ENCODE measurements around the gene FBXO15.

The FBXO15 gene

DNA sequence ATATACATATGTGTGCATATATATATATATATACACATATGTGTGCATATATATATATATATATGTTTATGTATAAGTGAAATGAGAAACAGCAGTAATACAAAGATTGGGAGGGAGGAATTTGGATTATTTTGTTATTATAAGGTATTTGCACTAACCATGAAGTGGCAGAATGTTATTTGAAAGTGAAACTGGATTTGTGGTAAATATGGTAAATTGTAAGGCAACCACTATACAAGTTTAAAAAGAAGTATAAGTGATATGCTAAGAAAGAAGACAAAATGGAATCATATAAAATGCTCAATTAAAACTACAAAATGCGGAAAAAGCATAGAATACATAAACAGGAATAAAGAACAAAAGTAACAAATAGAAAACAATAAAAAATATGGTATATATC, 37.5 kb downstream of the FBXO15 start:
- TF ChIP-seq, protein P1, sequence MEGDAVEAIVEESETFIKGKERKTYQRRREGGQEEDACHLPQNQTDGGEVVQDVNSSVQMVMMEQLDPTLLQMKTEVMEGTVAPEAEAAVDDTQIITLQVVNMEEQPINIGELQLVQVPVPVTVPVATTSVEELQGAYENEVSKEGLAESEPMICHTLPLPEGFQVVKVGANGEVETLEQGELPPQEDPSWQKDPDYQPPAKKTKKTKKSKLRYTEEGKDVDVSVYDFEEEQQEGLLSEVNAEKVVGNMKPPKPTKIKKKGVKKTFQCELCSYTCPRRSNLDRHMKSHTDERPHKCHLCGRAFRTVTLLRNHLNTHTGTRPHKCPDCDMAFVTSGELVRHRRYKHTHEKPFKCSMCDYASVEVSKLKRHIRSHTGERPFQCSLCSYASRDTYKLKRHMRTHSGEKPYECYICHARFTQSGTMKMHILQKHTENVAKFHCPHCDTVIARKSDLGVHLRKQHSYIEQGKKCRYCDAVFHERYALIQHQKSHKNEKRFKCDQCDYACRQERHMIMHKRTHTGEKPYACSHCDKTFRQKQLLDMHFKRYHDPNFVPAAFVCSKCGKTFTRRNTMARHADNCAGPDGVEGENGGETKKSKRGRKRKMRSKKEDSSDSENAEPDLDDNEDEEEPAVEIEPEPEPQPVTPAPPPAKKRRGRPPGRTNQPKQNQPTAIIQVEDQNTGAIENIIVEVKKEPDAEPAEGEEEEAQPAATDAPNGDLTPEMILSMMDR (IDR thresholded peaks at IDR 0.05; ENCODE audit: control insufficient read depth, extremely low read depth, insufficient read depth): no peak
- H3K4me3 ChIP-seq (ENCODE audit: low read depth, low read length): no peak overlapping the region
- DNase-seq (ENCODE audit: low read depth): no peak

DNA sequence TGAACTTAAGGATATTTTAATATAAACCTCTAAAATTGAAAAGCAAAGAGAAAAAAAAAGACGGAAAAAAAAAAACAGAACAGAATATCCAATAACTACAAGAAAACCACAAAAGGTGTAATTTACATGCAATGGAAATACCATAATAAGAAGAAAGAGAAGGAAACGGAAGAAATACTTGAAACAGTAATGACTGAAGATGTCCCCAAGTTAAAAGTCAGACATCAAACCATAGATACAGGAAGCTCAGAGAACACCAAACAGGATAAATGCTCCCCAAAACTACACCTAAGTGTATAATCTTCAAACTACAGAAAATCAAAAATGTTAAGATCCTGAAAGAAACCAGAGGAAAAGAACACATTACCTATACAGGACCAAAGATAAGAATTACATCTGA, 39.2 kb downstream of the FBXO15 start:
- TF ChIP-seq, protein P1 (IDR thresholded peaks at IDR 0.05; ENCODE audit: control insufficient read depth, extremely low read depth, insufficient read depth): no peak

DNA sequence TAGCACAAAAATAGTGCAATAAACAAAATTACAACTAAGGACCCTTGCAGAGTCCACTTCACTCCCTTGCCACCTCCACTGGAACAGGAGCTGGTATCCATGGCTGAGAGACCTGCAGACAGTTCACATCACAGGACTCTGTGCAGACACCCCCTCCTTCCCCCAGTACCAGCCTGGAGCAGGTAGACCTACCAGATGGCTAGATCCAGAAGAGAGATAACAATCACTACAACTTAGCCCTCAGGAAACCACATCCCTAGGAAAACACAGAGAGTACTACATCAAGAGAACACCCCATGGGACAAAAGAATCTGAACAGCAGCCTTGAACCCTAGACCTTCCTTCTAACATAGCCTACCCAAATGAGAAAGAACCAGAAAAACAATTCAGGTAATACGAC, 49.8 kb downstream of the FBXO15 start:
- TF ChIP-seq, protein P1 (IDR thresholded peaks at IDR 0.05; ENCODE audit: control insufficient read depth, extremely low read depth, insufficient read depth): no peak
- no peak for DNase-seq (ENCODE audit: low read depth)
- no peak overlapping the region for H3K4me3 ChIP-seq (ENCODE audit: low read depth, low read length)

More for the DNA sequence above, 39.2 kb downstream of the FBXO15 start:
- DNase-seq (ENCODE audit: low read depth): no peak
- no peak overlapping the region for H3K4me3 ChIP-seq (ENCODE audit: low read depth, low read length)

DNA sequence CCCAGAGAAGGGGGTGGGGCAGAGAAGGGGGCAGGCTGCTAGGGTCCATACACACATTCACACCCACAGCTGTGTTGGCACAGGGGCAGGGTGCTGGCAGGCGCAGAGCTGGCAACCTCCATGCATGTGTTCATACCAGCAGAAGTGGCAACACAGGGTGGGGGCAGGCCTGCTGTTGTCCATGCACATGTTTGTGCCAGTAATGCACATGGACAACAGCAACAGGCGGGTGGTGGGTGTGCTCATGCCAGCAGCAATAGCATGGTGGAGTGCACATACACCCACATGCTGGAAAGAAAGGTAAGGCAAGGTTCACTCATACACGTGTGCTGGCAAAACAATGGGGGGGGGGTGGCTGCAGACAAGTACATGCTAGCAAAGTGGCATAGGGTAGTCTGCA, 54.7 kb downstream of the FBXO15 start:
- TF ChIP-seq, protein P1 (IDR thresholded peaks at IDR 0.05; ENCODE audit: control insufficient read depth, extremely low read depth, insufficient read depth): no peak
- no peak for DNase-seq (ENCODE audit: low read depth)
- H3K4me3 ChIP-seq (ENCODE audit: low read depth, low read length): no peak overlapping the region

DNA sequence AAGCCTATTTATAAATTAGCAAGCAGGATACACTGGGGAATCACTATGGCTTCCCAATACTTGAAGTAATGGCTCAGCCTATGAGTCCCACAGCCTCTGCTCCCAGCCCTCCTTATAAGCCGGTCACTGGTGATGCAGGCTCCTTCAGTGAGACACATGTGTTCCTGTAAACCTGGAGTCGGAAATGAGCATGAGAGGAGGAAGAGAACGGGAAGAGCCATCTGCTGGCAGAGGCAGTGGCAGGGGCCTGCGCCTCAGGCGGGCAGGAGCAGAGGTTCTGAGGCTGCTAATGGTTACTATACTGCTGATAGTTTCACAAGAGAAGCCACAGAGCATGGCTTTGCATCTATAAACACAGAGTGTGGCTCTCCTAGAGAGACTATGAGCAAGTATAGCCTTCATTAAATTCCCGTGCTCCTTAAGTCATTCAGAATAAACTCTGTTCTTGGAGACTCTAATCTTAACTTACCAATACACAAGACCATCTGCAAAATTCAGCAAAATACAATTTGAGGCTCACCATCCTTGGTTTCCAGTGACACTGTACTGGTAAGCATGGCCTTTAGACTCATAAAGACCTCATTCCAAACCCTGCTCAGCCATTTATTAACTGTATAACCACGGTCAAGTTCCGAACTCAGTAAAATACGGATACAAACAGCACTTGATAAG, 63.3 kb downstream of the FBXO15 start:
- DNase-seq (ENCODE audit: low read depth): no peak
- TF ChIP-seq, protein P1 (IDR thresholded peaks at IDR 0.05; ENCODE audit: control insufficient read depth, extremely low read depth, insufficient read depth): no peak
- H3K4me3 ChIP-seq (ENCODE audit: low read depth, low read length): no peak overlapping the region

DNA sequence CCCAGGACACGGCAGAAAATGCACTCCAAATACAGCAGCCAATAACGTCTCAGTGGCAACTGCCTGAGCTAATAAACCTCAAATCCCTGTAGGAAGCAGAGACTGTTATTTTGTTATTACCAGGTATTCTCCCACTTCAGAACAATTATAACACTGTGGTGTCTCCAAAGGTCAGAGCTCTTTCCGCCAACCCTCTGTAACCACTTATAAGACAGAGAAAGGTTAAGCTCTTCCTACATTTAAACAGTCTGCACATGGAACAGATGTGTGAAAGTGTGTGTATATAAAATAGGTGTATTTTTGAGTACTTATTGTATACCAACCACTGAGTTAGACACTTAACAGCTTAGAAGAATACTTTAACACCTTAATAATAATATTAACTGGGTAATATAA, 64.1 kb downstream of the FBXO15 start:
- no peak overlapping the region for H3K4me3 ChIP-seq (ENCODE audit: low read depth, low read length)
- no peak for DNase-seq (ENCODE audit: low read depth)
- TF ChIP-seq, protein P1 (IDR thresholded peaks at IDR 0.05; ENCODE audit: control insufficient read depth, extremely low read depth, insufficient read depth): no peak

All from LNCaP clone FGC (cell line).